HepG2 (cell line): Measurements from ENCODE around the gene SRPK3. TPM values are rescaled to one million over a fixed set of nuclear protein-coding genes. Genes with fewer than 3 reads are reported as not detected.

Experiments
- ATAC-seq: fragments of 200-7000 bp; cut with Tn5 transposase; 3 replicates; pipeline ENCODE4 v1.9.1; 2020; ENCODE audit warnings: mild to moderate bottlenecking, moderate library complexity
- BruUV-seq: library from RNA; stranded (reverse); fragments of 400-500 nt; replicated peaks from 2 replicates; lab custom pipeline; 2021; lab: Mats Ljungman, UMichigan
- CTCF ChIA-PET: fragments of 300-600 bp; formaldehyde crosslinking; extraction: SDS; loops from one replicate; lab custom pipeline; 2021; ENCODE audit warnings: low total read pairs, inconsistent platforms, low intra/inter-chr PET ratio; lab: Yijun Ruan, JAX
- POLR2A ChIA-PET: fragments of 350-600 bp; sonication (Branson Sonifier 250); formaldehyde crosslinking; loops from one replicate; lab custom pipeline; 2020; ENCODE audit warnings: antibody characterized with exemption, inconsistent platforms; lab: Yijun Ruan, JAX
- DNase-seq: peaks from one replicate; pipeline ENCODE4 v3.0.0-alpha.2; 2015; ENCODE audit warnings: low spot score
- FAIRE-seq: peaks from 3 replicates; lab custom pipeline; 2011; peaks lifted over from hg19 to GRCh38; lab: Jason Lieb, UNC
- H2AFZ ChIP-seq: one replicate; pipeline ENCODE4 v1.6.1; 2011; ENCODE audit warnings: low read length, inconsistent platforms
- H3K27ac ChIP-seq: fragments of 300-600 bp; 3 replicates; pipeline ENCODE4 v1.8.0; 2011; ENCODE audit warnings: mixed run types, mild to moderate bottlenecking, mixed read lengths, low read length, inconsistent platforms; ENCODE audit not compliant: insufficient read depth; ENCODE audit errors: extremely low read length
- H3K27me3 ChIP-seq, 2 experiments: fragments of 200-600 bp in 1 of 2; 2 replicates in 1 of 2; 3 replicates in 1 of 2; pipeline versions ENCODE4 v1.6.0 to v1.8.0; 2011; ENCODE audit warnings: low read length in 2 of 2, mild to moderate bottlenecking in 2 of 2, moderate library complexity in 2 of 2, inconsistent platforms in 1 of 2; ENCODE audit not compliant: insufficient read depth in 2 of 2, control insufficient read depth in 1 of 2
- H3K36me3 ChIP-seq, 2 experiments: fragments of 200-600 bp in 1 of 2; replicated peaks in 1 of 2; 2 replicates in 1 of 2; 3 replicates in 1 of 2; pipeline versions ENCODE4 v1.5.1 to v1.8.0; 2011; ENCODE audit warnings: low read length in 2 of 2, inconsistent platforms in 1 of 2; ENCODE audit not compliant: insufficient read depth in 2 of 2, control insufficient read depth in 1 of 2
- H3K4me1 ChIP-seq: 2 replicates; pipeline ENCODE4 v1.5.1; 2012; ENCODE audit warnings: low read length, inconsistent platforms; ENCODE audit not compliant: insufficient read depth
- H3K4me2 ChIP-seq: 2 replicates; pipeline ENCODE4 v1.6.0; 2011; ENCODE audit warnings: low read depth, low read length, inconsistent platforms
- H3K4me3 ChIP-seq, 3 experiments: fragments of 200-600 bp in 1 of 3; sonication (generic), shearing (Covaris generic) in 1 of 3; replicated peaks in 1 of 3; 2 replicates each; pipeline ENCODE4 v1.5.1; 2011 to 2016; ENCODE audit warnings: low read length in 3 of 3, inconsistent platforms in 2 of 3, low read depth in 2 of 3, mild to moderate bottlenecking in 2 of 3, control low read depth in 1 of 3, mixed read lengths in 1 of 3; ENCODE audit not compliant: insufficient read depth in 1 of 3
- H3K79me2 ChIP-seq: one replicate; pipeline ENCODE4 v1.6.1; 2011; ENCODE audit warnings: low read length, inconsistent platforms; ENCODE audit not compliant: insufficient read depth
- H3K9ac ChIP-seq: 2 replicates; pipeline ENCODE4 v1.6.0; 2011; ENCODE audit warnings: mild to moderate bottlenecking, low read depth, low read length, inconsistent platforms; ENCODE audit not compliant: insufficient read depth
- H3K9me3 ChIP-seq: 2 replicates; pipeline ENCODE4 v1.5.1; 2012; ENCODE audit warnings: mild to moderate bottlenecking, low read length
- H4K20me1 ChIP-seq: 2 replicates; pipeline ENCODE4 v1.6.0; 2011; ENCODE audit warnings: inconsistent platforms, mild to moderate bottlenecking, low read length, moderate library complexity; ENCODE audit not compliant: insufficient read depth
- ARID2 ChIP-seq: sonication (generic); formaldehyde crosslinking; IDR thresholded peaks from 2 replicates; pipeline ENCODE4 v1.8.1; 2022; ENCODE audit warnings: mild to moderate bottlenecking, missing genetic modification reagents, borderline replicate concordance
- BCL3 ChIP-seq: sonication (generic); formaldehyde crosslinking; IDR thresholded peaks from 2 replicates; pipeline ENCODE4 v1.5.1; 2020; ENCODE audit warnings: mild to moderate bottlenecking, missing genetic modification reagents, moderate library complexity
- BCL6 ChIP-seq: IDR thresholded peaks from 2 replicates; pipeline ENCODE4 v1.6.1; 2016; ENCODE audit warnings: missing genetic modification reagents, missing compliant biosample characterization
- ZBTB3 ChIP-seq: sonication (generic); formaldehyde crosslinking; IDR thresholded peaks from 2 replicates; pipeline ENCODE4 v1.4.0; 2020; ENCODE audit warnings: low read depth, mild to moderate bottlenecking, moderate library complexity, missing genetic modification reagents, borderline replicate concordance
- ZNF121 ChIP-seq: sonication (generic); formaldehyde crosslinking; IDR thresholded peaks from 2 replicates; pipeline ENCODE4 v1.5.0; 2020; ENCODE audit warnings: mild to moderate bottlenecking, missing genetic modification reagents
- ZNF317 ChIP-seq: sonication (generic); formaldehyde crosslinking; IDR thresholded peaks from 2 replicates; pipeline ENCODE4 v1.5.0; 2020; ENCODE audit warnings: mild to moderate bottlenecking, missing genetic modification reagents
- ZNF597 ChIP-seq: sonication (generic); formaldehyde crosslinking; IDR thresholded peaks from 2 replicates; pipeline ENCODE4 v1.5.0; 2020; ENCODE audit warnings: missing genetic modification reagents
- ZNF724P ChIP-seq: sonication (generic); formaldehyde crosslinking; IDR thresholded peaks from 2 replicates; pipeline ENCODE4 v1.8.0; 2022; ENCODE audit warnings: missing genetic modification reagents, borderline replicate concordance
- WGBS: methylation state at CpG from one replicate; pipeline ENCODE4 v1.1.6; 2017; ENCODE audit warnings: low lambda C conversion rate; 5-methylcytosine and 5-hydroxymethylcytosine counted together
- in situ Hi-C: cut with HindIII; loops from 2 replicates; pipeline ENCODE4 v1.10.0; 2017; ENCODE audit warnings: low pct_unique_long_range_greater_than_20kb; ENCODE audit not compliant: extremely low pct_ligation_motif_present
- intact Hi-C: fragments of 100-400 bp; cut with micrococcal nuclease; formaldehyde crosslinking; loops from one replicate; pipeline ENCODE4 v1.10.0; 2022; ENCODE audit not compliant: unreplicated experiment
- polyA plus RNA-seq, 8 experiments: library from polyadenylated mRNA; depleted of rRNA in 3 of 8; stranded (reverse) in 7 of 8; unstranded in 1 of 8; fragments of >200 nt; fragmentation: Illumina TruSeq in 4 of 8; extraction: Trizol in 4 of 8; gene quantifications; 2 replicates each; pipeline versions ENCODE4 v1.2.1 to v1.2.3, GENCODE V29; 2011 to 2016; ENCODE audit warnings: low read depth in 4 of 8, missing spikeins in 1 of 8, mixed read lengths in 1 of 8; ENCODE audit not compliant: insufficient read depth in 1 of 8
- total RNA-seq, 5 experiments: library from RNA; depleted of rRNA; stranded (reverse); fragments of >200 nt; fragmentation: Illumina TruSeq; extraction: Trizol; gene quantifications; 2 replicates each; pipeline ENCODE4 v1.2.3, GENCODE V29; 2016; ENCODE audit warnings: low read depth in 1 of 5

SRPK3 gene
- total and polyA plus RNA-seq, 2 of the 13 experiments (the other 11 are each of a cell fraction or from before 2014, with no cell fraction given) = 0.22 to 0.30 TPM

DNA sequence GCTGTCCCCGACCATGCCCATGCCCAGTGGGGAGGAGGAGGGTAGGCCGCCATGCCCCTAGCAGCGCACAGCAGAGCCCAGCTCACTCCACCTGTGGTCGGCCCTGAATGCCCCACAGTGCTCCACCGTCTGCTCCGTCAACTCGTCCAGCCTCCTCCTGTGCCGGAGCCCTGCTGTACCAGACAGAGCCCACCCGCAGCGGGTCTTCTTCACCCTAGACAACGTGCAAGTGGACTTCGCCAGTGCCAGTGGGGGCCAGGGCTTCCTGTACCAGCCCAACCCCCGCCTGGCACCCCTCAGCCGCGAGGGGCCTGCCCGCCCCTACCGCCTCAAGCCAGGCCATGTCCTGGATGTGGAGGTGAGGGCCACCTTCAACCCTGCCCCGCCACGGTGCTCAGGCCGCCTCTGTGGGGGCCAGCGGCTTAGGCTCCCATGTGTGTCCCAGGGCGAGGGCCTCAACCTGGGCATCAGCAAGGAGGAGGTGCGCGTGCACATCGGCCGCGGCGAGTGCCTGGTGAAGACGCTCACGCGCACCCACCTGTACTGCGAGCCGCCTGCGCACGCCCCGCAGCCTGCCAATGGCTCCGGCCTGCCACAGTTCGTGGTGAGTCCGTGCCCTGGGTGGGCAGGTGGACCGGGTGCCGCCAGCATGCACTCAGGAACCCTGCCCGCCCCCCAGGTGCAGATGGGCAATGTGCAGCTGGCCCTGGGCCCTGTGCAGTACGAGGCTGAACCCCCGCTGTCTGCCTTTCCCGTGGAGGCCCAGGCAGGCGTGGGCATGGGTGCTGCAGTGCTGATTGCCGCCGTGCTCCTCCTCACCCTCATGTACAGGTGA, 6.9 kb upstream of the SRPK3 start:
- no peak for TF ChIP-seq ZNF317 (CRISPR knock-in tag)
- no peak for TF ChIP-seq ZNF121
- no peak for TF ChIP-seq ZNF724P (CRISPR knock-in tag)
- TF ChIP-seq ZNF597 (CRISPR knock-in tag) = no peak
- TF ChIP-seq ZBTB3 (CRISPR knock-in tag) = no peak
- TF ChIP-seq BCL3 (CRISPR knock-in tag) = no peak
- TF ChIP-seq ARID2 = no peak
- no peak for TF ChIP-seq BCL6 (CRISPR knock-in tag)
- TF ChIP-seq, all 625 proteins: peak for 0
- in situ Hi-C loops = no loop called here
- no peak overlapping the region for H3K4me2 ChIP-seq
- DNase-seq (no peak), ATAC-seq (no peak), FAIRE-seq (no peak)
- BruUV-seq = no TSS peak
- CTCF ChIA-PET = no interaction called here
- no peaks in the 10 kb centered on the region for H3K4me1 ChIP-seq
- no CpG with 5 or more reads among the region's 48 CpGs for WGBS
- intact Hi-C loops = no loop called here
- no peaks in the 10 kb centered on the region for H3K79me2 ChIP-seq
- H3K36me3 ChIP-seq = no peaks in the 10 kb centered on the region
- no peaks in the 10 kb centered on the region for H3K9me3 ChIP-seq
- no peaks in the 10 kb centered on the region for H4K20me1 ChIP-seq
- no peaks in the 10 kb centered on the region for H3K27me3 ChIP-seq
- H3K4me3 ChIP-seq = no peak overlapping the region
- H3K9ac ChIP-seq = no peak overlapping the region
- POLR2A ChIA-PET = no interaction called here
- H3K27ac ChIP-seq = no peak overlapping the region
- no peak overlapping the region for H2AFZ ChIP-seq
